ENCODE data around the gene RSRP1. TPM values are rescaled to one million over a fixed set of nuclear protein-coding genes. Genes with fewer than 3 reads are reported as not detected.
"Not testable (repeated sequence)": the region's sequence is repeated elsewhere in the genome, so short reads cannot be mapped to it uniquely, and the experiment has no call there.

The RSRP1 gene
- total RNA-seq, 2 experiments from 2014 or later = 63.1 to 67.6 TPM

GRCh38 chr1:25267288-25268142 is 20.3 kb upstream of the RSRP1 start:
- H3K27me3 Mint-ChIP-seq, H3K9me3 Mint-ChIP-seq, H3K36me3 Mint-ChIP-seq, H3K4me1 Mint-ChIP-seq: not testable (repeated sequence)
- Mint-ChIP-seq H3K4me3 (peak overlapping the region; percentile 72), H3K27ac (peak overlapping the region; percentile 69)
- DNase-seq = peak; percentile 84

- H3K36me3 Mint-ChIP-seq, H3K27me3 Mint-ChIP-seq, H3K4me1 Mint-ChIP-seq, H3K9me3 Mint-ChIP-seq: not testable (repeated sequence)
- Mint-ChIP-seq H3K27ac (peak overlapping the region; percentile 86), H3K4me3 (peak overlapping the region; percentile 87)
- DNase-seq = peak; percentile 12
Observed at GRCh38 chr1:25266554-25267287, 19.5 kb upstream of the RSRP1 start.

GRCh38 chr1:25260336-25260735 is 13.1 kb upstream of the RSRP1 start:
- peaks cover 13% of the 10 kb centered on the region for H3K4me1 Mint-ChIP-seq

GRCh38 chr1:25259813-25260212 is 12.6 kb upstream of the RSRP1 start:
- not testable (repeated sequence) for H3K36me3 Mint-ChIP-seq, H3K9me3 Mint-ChIP-seq, DNase-seq, H3K4me3 Mint-ChIP-seq, H3K27ac Mint-ChIP-seq, H3K27me3 Mint-ChIP-seq
- H3K4me1 Mint-ChIP-seq = peaks cover 13% of the 10 kb centered on the region

More at GRCh38 chr1:25260336-25260735, 13.1 kb upstream of the RSRP1 start:
- H3K36me3 Mint-ChIP-seq, H3K27me3 Mint-ChIP-seq, DNase-seq, H3K9me3 Mint-ChIP-seq, H3K27ac Mint-ChIP-seq, H3K4me3 Mint-ChIP-seq: not testable (repeated sequence)

GRCh38 chr1:25257196-25257595 is 9.9 kb upstream of the RSRP1 start:
- DNase-seq = no peak
- Mint-ChIP-seq H3K4me1 (peaks cover 9% of the 10 kb centered on the region), H3K36me3 (no peaks in the 10 kb centered on the region), H3K4me3 (no peak overlapping the region), H3K27me3 (no peaks in the 10 kb centered on the region), H3K27ac (no peak overlapping the region), H3K9me3 (no peaks in the 10 kb centered on the region)

- no peaks in the 10 kb centered on the region for H3K9me3 Mint-ChIP-seq
- no peak overlapping the region for H3K4me3 Mint-ChIP-seq
- no peak overlapping the region for H3K27ac Mint-ChIP-seq
- H3K36me3 Mint-ChIP-seq = no peaks in the 10 kb centered on the region
- H3K4me1 Mint-ChIP-seq = peaks cover 9% of the 10 kb centered on the region
- DNase-seq = no peak
- no peaks in the 10 kb centered on the region for H3K27me3 Mint-ChIP-seq
Observed at GRCh38 chr1:25256578-25256965, 9.3 kb upstream of the RSRP1 start.

- H3K27me3 Mint-ChIP-seq = no peaks in the 10 kb centered on the region
- DNase-seq = no peak
- no peaks in the 10 kb centered on the region for H3K36me3 Mint-ChIP-seq
- no peaks in the 10 kb centered on the region for H3K9me3 Mint-ChIP-seq
- H3K27ac Mint-ChIP-seq = no peak overlapping the region
- no peak overlapping the region for H3K4me3 Mint-ChIP-seq
- H3K4me1 Mint-ChIP-seq = peaks cover 9% of the 10 kb centered on the region
Observed at GRCh38 chr1:25255706-25256577, 8.7 kb upstream of the RSRP1 start.

- DNase-seq = no peak
- H3K27ac Mint-ChIP-seq = no peak overlapping the region
- H3K27me3 Mint-ChIP-seq = no peaks in the 10 kb centered on the region
- H3K9me3 Mint-ChIP-seq = no peaks in the 10 kb centered on the region
- H3K36me3 Mint-ChIP-seq = no peaks in the 10 kb centered on the region
- H3K4me1 Mint-ChIP-seq = peaks cover 1% of the 10 kb centered on the region
- H3K4me3 Mint-ChIP-seq = no peak overlapping the region
Observed at GRCh38 chr1:25253911-25254310, 6.7 kb upstream of the RSRP1 start.

GRCh38 chr1:25247829-25248754 is 838 bp upstream of the RSRP1 start:
- H3K9me3 Mint-ChIP-seq = no peaks in the 10 kb centered on the region
- H3K4me1 Mint-ChIP-seq = peaks cover 32% of the 10 kb centered on the region
- H3K27ac Mint-ChIP-seq = peak overlapping the region; percentile 99
- H3K36me3 Mint-ChIP-seq = peaks cover 34% of the 10 kb centered on the region
- peak overlapping the region; percentile 88 for H3K4me3 Mint-ChIP-seq
- DNase-seq = no peak
- H3K27me3 Mint-ChIP-seq = no peaks in the 10 kb centered on the region

- Mint-ChIP-seq H3K27ac (peak overlapping the region; percentile 99), H3K9me3 (no peaks in the 10 kb centered on the region), H3K27me3 (no peaks in the 10 kb centered on the region), H3K4me3 (peak overlapping the region; percentile 88), H3K4me1 (peaks cover 37% of the 10 kb centered on the region), H3K36me3 (peaks cover 42% of the 10 kb centered on the region)
- DNase-seq = peak; percentile 39
Observed at GRCh38 chr1:25246600-25247023, 642 bp downstream of the RSRP1 start.

- Mint-ChIP-seq H3K4me3 (peak overlapping the region; percentile 88), H3K36me3 (peaks cover 47% of the 10 kb centered on the region), H3K27ac (peak overlapping the region; percentile 99), H3K9me3 (no peaks in the 10 kb centered on the region), H3K4me1 (peaks cover 41% of the 10 kb centered on the region), H3K27me3 (no peaks in the 10 kb centered on the region)
- DNase-seq = no peak
Observed at GRCh38 chr1:25245809-25246599, 1.2 kb downstream of the RSRP1 start.

- H3K27me3 Mint-ChIP-seq = no peaks in the 10 kb centered on the region
- H3K4me3 Mint-ChIP-seq = peak overlapping the region; percentile 88
- H3K4me1 Mint-ChIP-seq = peaks cover 46% of the 10 kb centered on the region
- DNase-seq = no peak
- H3K36me3 Mint-ChIP-seq = peaks cover 47% of the 10 kb centered on the region
- H3K27ac Mint-ChIP-seq = peak overlapping the region; percentile 99
- H3K9me3 Mint-ChIP-seq = no peaks in the 10 kb centered on the region
Observed at GRCh38 chr1:25245393-25245792, 1.9 kb downstream of the RSRP1 start.

- Mint-ChIP-seq H3K4me3 (peak overlapping the region; percentile 18), H3K27ac (no peak overlapping the region), H3K4me1 (peaks cover 58% of the 10 kb centered on the region), H3K27me3 (no peaks in the 10 kb centered on the region), H3K36me3 (peaks cover 50% of the 10 kb centered on the region), H3K9me3 (no peaks in the 10 kb centered on the region)
- DNase-seq = no peak
Observed at GRCh38 chr1:25243907-25244306, 3.3 kb downstream of the RSRP1 start.

Data from activated naive CD8-positive, alpha-beta T cell treated with anti-CD3 and anti-CD28 coated beads for 36 hours (primary cell).